Body of pancreas (tissue), 4 donors: Measurements from ENCODE around the gene RET. TPM values are rescaled to one million over a fixed set of nuclear protein-coding genes. Genes with fewer than 3 reads are reported as not detected.

Experiments used
- ATAC-seq: fragments of 150-250 bp; one replicate; pipeline ENCODE4 v1.9.1; 2016
- DNase-seq, 4 donors: peaks; one replicate each; pipeline ENCODE4 v3.0.0-alpha.2; 2019
- H3K27ac ChIP-seq, 4 donors: fragments of 200-600 bp; sonication (generic); 1 replicate in 3 of 4; 2 replicates in 1 of 4; pipeline versions ENCODE4 v1.5.1 to v1.6.1; 2016 to 2019; ENCODE audit warnings: mild to moderate bottlenecking in 1 of 4, mixed read lengths in 1 of 4, moderate library complexity in 1 of 4
- H3K27me3 ChIP-seq, 2 donors: fragments of 200-600 bp; sonication (generic); one replicate each; pipeline ENCODE4 v1.6.0; 2016; ENCODE audit warnings: mild to moderate bottlenecking in 1 of 2
- H3K36me3 ChIP-seq, 2 donors: fragments of 200-600 bp; sonication (generic); replicated peaks in 1 of 2; 2 replicates each; pipeline ENCODE4 v1.5.1; 2016; ENCODE audit warnings: low read depth in 2 of 2; ENCODE audit not compliant: insufficient read depth in 1 of 2
- H3K4me1 ChIP-seq: fragments of 200-600 bp; sonication (generic); one replicate; pipeline ENCODE4 v1.6.0; 2016
- H3K4me3 ChIP-seq, 2 donors: fragments of 200-600 bp; sonication (generic); 1 replicate in 1 of 2; 2 replicates in 1 of 2; pipeline ENCODE4 v1.5.1; 2016 to 2019
- H3K9me3 ChIP-seq, 3 donors: fragments of 200-600 bp; sonication (generic); 1 replicate in 2 of 3; 2 replicates in 1 of 3; pipeline ENCODE4 v1.5.1; 2016
- CTCF ChIP-seq, 7 experiments: fragments of 450-650 bp in 4 of 7; fragments of 200-600 bp in 3 of 7; sonication (generic) in 3 of 7; IDR thresholded peaks; one replicate each; pipeline ENCODE4 v1.5.1; 2016 to 2019; ENCODE audit warnings: antibody characterized with exemption in 7 of 7
- POLR2A ChIP-seq, 3 donors: fragments of 450-650 bp; IDR thresholded peaks; one replicate each; pipeline ENCODE4 v1.6.1; 2016; ENCODE audit warnings: antibody characterized with exemption in 3 of 3, mild to moderate bottlenecking in 2 of 3
- WGBS, 2 donors: methylation state at CpG; one replicate each; pipeline ENCODE4 v1.1.5; 2017; 5-methylcytosine and 5-hydroxymethylcytosine counted together
- intact Hi-C: fragments of 100-400 bp; cut with DNase I; formaldehyde crosslinking; loops from one replicate; pipeline ENCODE4 v1.15.1; 2023
- total RNA-seq, 2 donors: library from RNA; depleted of rRNA; stranded (reverse); fragments of >200 nt; gene quantifications; one replicate each; pipeline ENCODE4 v1.1.0, GENCODE V29; 2016

Gene RET
- total RNA-seq, 2 donors from 2014 or later = 0.78 to 1.6 TPM

DNA sequence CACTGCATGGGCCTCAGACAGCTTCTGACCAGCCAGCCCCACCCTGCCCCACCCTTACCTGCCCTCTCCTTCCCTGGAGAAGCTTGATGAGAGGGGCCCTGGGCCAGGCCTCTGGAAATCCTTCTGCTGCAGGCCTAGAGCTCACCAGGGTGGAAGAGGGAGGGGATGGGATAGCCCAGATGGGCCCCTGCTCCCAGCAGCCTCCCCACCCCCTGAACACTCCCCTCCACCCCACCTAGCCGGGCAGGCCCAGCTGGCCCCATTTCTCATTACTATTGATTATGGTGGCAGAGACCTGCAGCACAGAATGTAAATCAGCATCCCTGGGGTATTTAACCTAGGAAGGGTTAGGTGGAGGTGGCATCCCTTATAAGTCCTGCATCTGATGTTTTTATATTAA, 11.6 kb upstream of the RET start:
- DNase-seq (no peak), ATAC-seq (no peak)
- no peak for TF ChIP-seq POLR2A (IDR thresholded peaks at IDR 0.05)
- TF ChIP-seq CTCF (IDR thresholded peaks at IDR 0.05) = no peak
- Histone ChIP-seq H3K9me3 (no peaks in the 10 kb centered on the region), H3K27me3 (no peaks in the 10 kb centered on the region), H3K4me3 (no peak overlapping the region), H3K27ac (no peak overlapping the region), H3K36me3 (no peaks in the 10 kb centered on the region), H3K4me1 (no peaks in the 10 kb centered on the region)
- intact Hi-C loops = no loop called here
- WGBS, 2 donors = 77 to 80% methylated on average over 1 of the region's 1 CpG

- intact Hi-C loops = no loop called here
- H3K4me1 ChIP-seq = no peaks in the 10 kb centered on the region
- ATAC-seq (no peak), DNase-seq (no peak)
- no peaks in the 10 kb centered on the region for H3K36me3 ChIP-seq
- no peak overlapping the region for H3K4me3 ChIP-seq
- no peaks in the 10 kb centered on the region for H3K9me3 ChIP-seq
- WGBS, 2 donors = 86 to 87% methylated on average over 5 to 6 of the region's 6 CpGs
- no peak for TF ChIP-seq POLR2A (IDR thresholded peaks at IDR 0.05)
- TF ChIP-seq CTCF (IDR thresholded peaks at IDR 0.05) = no peak
- no peak overlapping the region for H3K27ac ChIP-seq
- no peaks in the 10 kb centered on the region for H3K27me3 ChIP-seq
Measured at GRCh38 chr10:43065761-43066160, 11.1 kb upstream of the RET start.

- no peak overlapping the region for H3K27ac ChIP-seq
- TF ChIP-seq CTCF (IDR thresholded peaks at IDR 0.05) = no peak
- TF ChIP-seq POLR2A (IDR thresholded peaks at IDR 0.05) = no peak
- no peak overlapping the region for H3K4me3 ChIP-seq
- intact Hi-C loops = no loop called here
- H3K27me3 ChIP-seq = no peaks in the 10 kb centered on the region
- WGBS, 2 donors = 58 to 60% methylated on average over 1 to 3 of the region's 3 CpGs
- H3K4me1 ChIP-seq = no peaks in the 10 kb centered on the region
- no peak for DNase-seq
- H3K9me3 ChIP-seq = no peaks in the 10 kb centered on the region
- H3K36me3 ChIP-seq = no peaks in the 10 kb centered on the region
- ATAC-seq = no peak
Measured at GRCh38 chr10:43066481-43066880, 10.4 kb upstream of the RET start.

GRCh38 chr10:43067391-43068135, 9.3 kb upstream of the RET start:
- DNase-seq = no peak

More at GRCh38 chr10:43067391-43068135, 9.3 kb upstream of the RET start:
- no peak for ATAC-seq
- 89 to 95% methylated on average over 4 to 13 of the region's 14 CpGs for WGBS, 2 donors
- intact Hi-C loops = no loop called here
- TF ChIP-seq POLR2A (IDR thresholded peaks at IDR 0.05) (no peak), CTCF (IDR thresholded peaks at IDR 0.05) (no peak)
- no peaks in the 10 kb centered on the region for H3K36me3 ChIP-seq
- no peaks in the 10 kb centered on the region for H3K9me3 ChIP-seq
- no peak overlapping the region for H3K4me3 ChIP-seq
- no peaks in the 10 kb centered on the region for H3K4me1 ChIP-seq
- H3K27ac ChIP-seq = no peak overlapping the region
- H3K27me3 ChIP-seq = no peaks in the 10 kb centered on the region
